Muscle of arm (tissue), 14 donors: ENCODE data around the gene ZNF180. TPM values are rescaled to one million over a fixed set of nuclear protein-coding genes. Genes with fewer than 3 reads are reported as not detected.
A peak's percentile ranks its signal among the peaks of the same experiment; 100 is the strongest.
"Not testable (repeated sequence)": the region's sequence is repeated elsewhere in the genome, so short reads cannot be mapped to it uniquely, and the experiment has no call there.

Source experiments
- DNase-seq: peaks from one replicate; pipeline ENCODE4 v3.0.0-alpha.2; 2013
- long read RNA-seq, 11 donors: transcript quantifications; one replicate each; lab custom pipeline, GENCODE V29; 2026
- polyA plus RNA-seq, 12 donors: library from polyadenylated mRNA; unstranded; fragments of 120-200 nt; gene quantifications; one replicate each; pipeline ENCODE4 v1.2.1, GENCODE V29; 2013; ENCODE audit not compliant: insufficient read length in 12 of 12

The ZNF180 gene
- polyA plus RNA-seq, result 10 to 100 TPM in 1 of 12 donors, 1 to 10 TPM in 9, not detected in 2; 6.6 to 10.1 (median 7.7) TPM
- long read RNA-seq, donor 1, partial matches to known transcripts, result 0 of 1 reads
- long read RNA-seq, donor 1, other reads (novel, unspliced or antisense), result 0 of 1 reads
- long read RNA-seq, donor 2, result 0 reads
- long read RNA-seq, donor 3, partial matches to known transcripts, result 0 of 1 reads
- long read RNA-seq, donor 3, other reads (novel, unspliced or antisense), result 0 of 1 reads
- long read RNA-seq, donor 4, partial matches to known transcripts, result 0 of 1 reads
- long read RNA-seq, donor 4, other reads (novel, unspliced or antisense), result 0 of 1 reads
- long read RNA-seq, donor 5, result 0 reads
- long read RNA-seq, donor 6, full-length matches to known transcripts, result 1 of 1 reads
- long read RNA-seq, donor 6, partial matches to known transcripts, result 0 of 1 reads
- long read RNA-seq, donor 6, other reads (novel, unspliced or antisense), result 0 of 1 reads
- long read RNA-seq, donor 7, result 0 reads
- long read RNA-seq, donor 8, result 0 reads
- long read RNA-seq, donor 9, partial matches to known transcripts, result 0 of 1 reads
- long read RNA-seq, donor 9, other reads (novel, unspliced or antisense), result 0 of 1 reads
- long read RNA-seq, donor 10, partial matches to known transcripts, result 0 of 2 reads
- long read RNA-seq, donor 10, other reads (novel, unspliced or antisense), result 0 of 2 reads
- long read RNA-seq, donor 11, partial matches to known transcripts, result 0 of 1 reads
- long read RNA-seq, donor 11, other reads (novel, unspliced or antisense), result 0 of 1 reads

- peak; percentile 98 for DNase-seq
Observed at GRCh38 chr19:44499962-44500949, at the start of gene ZNF180. Gene ZNF180 (minus strand): TSS chr19:44500522. CDS start chr19:44497334, 3,188 bp downstream.

- DNase-seq, result no peak
Observed at GRCh38 chr19:44549507-44549906, 49.2 kb upstream of the ZNF180 start.

GRCh38 chr19:44548736-44549135 lies 48.4 kb upstream of the ZNF180 start:
- DNase-seq, result no peak

GRCh38 chr19:44544031-44544430 lies 43.7 kb upstream of the ZNF180 start:
- DNase-seq, result no peak

GRCh38 chr19:44542671-44543070 lies 42.3 kb upstream of the ZNF180 start:
- DNase-seq, result no peak

GRCh38 chr19:44540736-44541135 lies 40.4 kb upstream of the ZNF180 start:
- DNase-seq, result no peak

GRCh38 chr19:44539991-44540390 lies 39.7 kb upstream of the ZNF180 start:
- DNase-seq, result no peak

- no peak for DNase-seq
Observed at GRCh38 chr19:44539236-44539826, 39.0 kb upstream of the ZNF180 start.

GRCh38 chr19:44535361-44535760 lies 35.0 kb upstream of the ZNF180 start:
- DNase-seq, result not testable (repeated sequence)

- no peak for DNase-seq
Observed at GRCh38 chr19:44532819-44533218, 32.5 kb upstream of the ZNF180 start.

GRCh38 chr19:44530777-44531176 lies 30.5 kb upstream of the ZNF180 start:
- DNase-seq, result no peak

GRCh38 chr19:44529536-44529935 lies 29.2 kb upstream of the ZNF180 start, which contains the start of gene CEACAM20:
Gene CEACAM20 (minus strand): TSS chr19:44529675. CDS start chr19:44529509, 166 bp downstream.
- no peak for DNase-seq

GRCh38 chr19:44527554-44527953 lies 27.2 kb upstream of the ZNF180 start:
- no peak for DNase-seq

- DNase-seq, result no peak
Observed at GRCh38 chr19:44525721-44526430, 25.6 kb upstream of the ZNF180 start.

- no peak for DNase-seq
Observed at GRCh38 chr19:44521370-44521769, 21.0 kb upstream of the ZNF180 start.

GRCh38 chr19:44517146-44517545 lies 16.8 kb upstream of the ZNF180 start:
- no peak for DNase-seq

GRCh38 chr19:44515907-44516306 lies 15.6 kb upstream of the ZNF180 start:
- DNase-seq, result no peak

- DNase-seq, result no peak
Observed at GRCh38 chr19:44515031-44515430, 14.7 kb upstream of the ZNF180 start.

- DNase-seq, result no peak
Observed at GRCh38 chr19:44512326-44513298, 12.3 kb upstream of the ZNF180 start.
